Right forelimb (tissue), 1 donor: ENCODE data around the gene OR13D1.
"Not testable (repeated sequence)": the region's sequence is repeated elsewhere in the genome, so short reads cannot be mapped to it uniquely, and the experiment has no call there.

Source experiments
- DNase-seq: peaks from one replicate; pipeline ENCODE4 v3.0.0-alpha.2; 2018

The OR13D1 gene

GRCh38 chr9:104694218-104694617, at the start of gene OR13D1:
Gene OR13D1, plus strand, starts transcription at chr9:104694518. Its CDS starts 0 bp downstream, at chr9:104694518.
- no peak for DNase-seq

GRCh38 chr9:104658496-104659195, 35.7 kb upstream of the OR13D1 start:
- DNase-seq: no peak

- no peak for DNase-seq
Observed at GRCh38 chr9:104675611-104676010, 18.7 kb upstream of the OR13D1 start.

- no peak for DNase-seq
Observed at GRCh38 chr9:104682642-104683041, 11.7 kb upstream of the OR13D1 start.

GRCh38 chr9:104686081-104686480, 8.2 kb upstream of the OR13D1 start:
- no peak for DNase-seq

GRCh38 chr9:104700306-104700705, 6.0 kb downstream of the OR13D1 start:
- DNase-seq: no peak

GRCh38 chr9:104708737-104709136, 14.4 kb downstream of the OR13D1 start:
- DNase-seq: not testable (repeated sequence)

- no peak for DNase-seq
Observed at GRCh38 chr9:104711604-104712003, 17.3 kb downstream of the OR13D1 start.

- no peak for DNase-seq
Observed at GRCh38 chr9:104725014-104725413, 30.7 kb downstream of the OR13D1 start.

GRCh38 chr9:104738452-104738851, 44.1 kb downstream of the OR13D1 start:
- DNase-seq: no peak

- no peak for DNase-seq
Observed at GRCh38 chr9:104740621-104741020, 46.3 kb downstream of the OR13D1 start.

GRCh38 chr9:104743376-104743985, 49.2 kb downstream of the OR13D1 start:
- no peak for DNase-seq
